Kidney (tissue), 14 donors: ENCODE data around the gene SEMA3A. TPM values are rescaled to one million over a fixed set of nuclear protein-coding genes. Genes with fewer than 3 reads are reported as not detected.

Experiments used
- DNase-seq, 5 donors: peaks; one replicate each; pipeline ENCODE4 v3.0.0-alpha.2; 2013 to 2020
- FAIRE-seq: peaks from 2 replicates; lab custom pipeline; 2012; peaks lifted over from hg19 to GRCh38; lab: Jason Lieb, UNC
- H3K27ac ChIP-seq, 2 donors: one replicate each; pipeline ENCODE4 v1.7.0; 2013; ENCODE audit warnings: low read depth in 2 of 2, low read length in 2 of 2, inconsistent platforms in 1 of 2
- H3K27me3 ChIP-seq: one replicate; pipeline ENCODE4 v1.7.1; 2013; ENCODE audit warnings: low read length, inconsistent platforms; ENCODE audit not compliant: control insufficient read depth, insufficient read depth
- H3K36me3 ChIP-seq, 3 donors: one replicate each; pipeline versions ENCODE4 v1.7.0 to v1.7.1; 2013; ENCODE audit warnings: low read length in 3 of 3, control low read depth in 1 of 3, inconsistent platforms in 1 of 3; ENCODE audit not compliant: insufficient read depth in 3 of 3, control insufficient read depth in 2 of 3
- H3K4me1 ChIP-seq, 3 donors: one replicate each; pipeline versions ENCODE4 v1.7.0 to v1.7.1; 2013; ENCODE audit warnings: low read length in 3 of 3, inconsistent platforms in 1 of 3, low read depth in 1 of 3; ENCODE audit not compliant: control insufficient read depth in 2 of 3, insufficient read depth in 2 of 3
- H3K4me3 ChIP-seq, 3 donors: one replicate each; pipeline versions ENCODE4 v1.7.0 to v1.8.1; 2013; ENCODE audit warnings: low read length in 3 of 3, control low read depth in 1 of 3, inconsistent platforms in 1 of 3
- H3K9ac ChIP-seq, 3 donors: one replicate each; pipeline versions ENCODE4 v1.7.0 to v1.7.1; 2013; ENCODE audit warnings: low read length in 3 of 3, control low read depth in 1 of 3, inconsistent platforms in 1 of 3
- H3K9me3 ChIP-seq, 3 donors: one replicate each; pipeline versions ENCODE4 v1.7.0 to v1.7.1; 2013; ENCODE audit warnings: low read length in 3 of 3, control low read depth in 1 of 3, inconsistent platforms in 1 of 3; ENCODE audit not compliant: control insufficient read depth in 2 of 3, insufficient read depth in 1 of 3
- intact Hi-C: fragments of 100-400 bp; cut with DNase I; formaldehyde crosslinking; loops from one replicate; pipeline ENCODE4 v1.11.1; 2022
- polyA plus RNA-seq: library from polyadenylated mRNA; stranded (reverse); fragments of 350-450 nt; fragmentation: Illumina TruSeq; extraction: RNeasy Lipid Tissue Mini Kit (QIAGEN cat#74804); gene quantifications from one replicate; pipeline ENCODE4 v1.2.3, GENCODE V29; 2014; ENCODE audit warnings: low read depth, low replicate concordance; ENCODE audit not compliant: insufficient read depth
- total RNA-seq: library from RNA; stranded (reverse); fragmentation: NEBNext Ultra II Directional; extraction: Animal tissue kit (Norgen Biotek cat#: 25700); gene quantifications from one replicate; pipeline ENCODE4 v1.2.1, GENCODE V29; 2021
- TF ChIP-seq, protein P1 (sequence below): IDR thresholded peaks from 3 replicates; pipeline ENCODE4 v1.5.1; 2012; ENCODE audit warnings: mild to moderate bottlenecking, moderate library complexity, borderline replicate concordance; ENCODE audit not compliant: insufficient read depth; ENCODE audit errors: extremely low read depth
- donor health status: control.
- donor health status: control.
- donor health status: control.
- donor health status: control.
- donor health status: control.
- donor health status: DM: yes; HTN: yes; CAD: no.
- donor health status: Normal renal cell carcinoma (clear cell type).

SEMA3A gene
- total and polyA plus RNA-seq, 2 donors from 2014 or later = 0.34 to 10.7 TPM

- no peak overlapping the region for H3K4me3 ChIP-seq
- TF ChIP-seq, protein P1, sequence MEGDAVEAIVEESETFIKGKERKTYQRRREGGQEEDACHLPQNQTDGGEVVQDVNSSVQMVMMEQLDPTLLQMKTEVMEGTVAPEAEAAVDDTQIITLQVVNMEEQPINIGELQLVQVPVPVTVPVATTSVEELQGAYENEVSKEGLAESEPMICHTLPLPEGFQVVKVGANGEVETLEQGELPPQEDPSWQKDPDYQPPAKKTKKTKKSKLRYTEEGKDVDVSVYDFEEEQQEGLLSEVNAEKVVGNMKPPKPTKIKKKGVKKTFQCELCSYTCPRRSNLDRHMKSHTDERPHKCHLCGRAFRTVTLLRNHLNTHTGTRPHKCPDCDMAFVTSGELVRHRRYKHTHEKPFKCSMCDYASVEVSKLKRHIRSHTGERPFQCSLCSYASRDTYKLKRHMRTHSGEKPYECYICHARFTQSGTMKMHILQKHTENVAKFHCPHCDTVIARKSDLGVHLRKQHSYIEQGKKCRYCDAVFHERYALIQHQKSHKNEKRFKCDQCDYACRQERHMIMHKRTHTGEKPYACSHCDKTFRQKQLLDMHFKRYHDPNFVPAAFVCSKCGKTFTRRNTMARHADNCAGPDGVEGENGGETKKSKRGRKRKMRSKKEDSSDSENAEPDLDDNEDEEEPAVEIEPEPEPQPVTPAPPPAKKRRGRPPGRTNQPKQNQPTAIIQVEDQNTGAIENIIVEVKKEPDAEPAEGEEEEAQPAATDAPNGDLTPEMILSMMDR = no peak
- intact Hi-C loops = no loop called here
- no peaks in the 10 kb centered on the region for H3K27me3 ChIP-seq
- H3K27ac ChIP-seq = no peak overlapping the region
- no peaks in the 10 kb centered on the region for H3K9me3 ChIP-seq
- H3K36me3 ChIP-seq = no peaks in the 10 kb centered on the region
- DNase-seq (peak in 2 of 5 donors; percentile 2), FAIRE-seq (no peak)
- H3K9ac ChIP-seq = no peak overlapping the region
- no peaks in the 10 kb centered on the region for H3K4me1 ChIP-seq
Observed at GRCh38 chr7:83921271-83921940, 273.2 kb downstream of the SEMA3A start.

DNA sequence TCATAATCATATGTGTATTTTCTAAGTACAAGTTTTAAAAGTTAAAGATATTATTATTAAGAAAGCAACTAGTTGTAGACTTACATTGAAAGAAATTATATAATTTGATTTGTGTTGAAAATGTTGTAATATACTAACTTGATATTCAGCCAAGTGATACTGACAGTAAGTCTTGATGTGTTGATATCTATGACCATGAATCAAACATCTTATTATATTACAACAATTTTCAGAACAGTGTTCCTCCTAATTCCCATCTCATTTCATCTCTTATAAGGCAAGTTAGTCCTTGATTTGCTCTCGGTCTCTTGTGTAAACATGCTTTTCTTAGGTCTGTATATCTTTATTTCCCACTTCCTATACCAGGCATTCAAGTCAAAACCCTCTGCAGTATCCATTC lies 276.4 kb downstream of the SEMA3A start:
- TF ChIP-seq, protein P1 = no peak

GRCh38 chr7:83913174-83913573 lies 281.4 kb downstream of the SEMA3A start:
- H3K4me3 ChIP-seq = no peak overlapping the region
- H3K9me3 ChIP-seq = no peaks in the 10 kb centered on the region
- no peaks in the 10 kb centered on the region for H3K27me3 ChIP-seq
- no peak for DNase-seq
- no peak overlapping the region for H3K9ac ChIP-seq
- H3K36me3 ChIP-seq = no peaks in the 10 kb centered on the region
- FAIRE-seq = no peak
- TF ChIP-seq, protein P1 = no peak
- no peaks in the 10 kb centered on the region for H3K4me1 ChIP-seq
- intact Hi-C loops = no loop called here
- H3K27ac ChIP-seq = no peak overlapping the region

More for the DNA sequence above, 276.4 kb downstream of the SEMA3A start:
- no peak overlapping the region for H3K27ac ChIP-seq
- DNase-seq (no peak), FAIRE-seq (no peak)
- intact Hi-C loops = no loop called here
- no peak overlapping the region for H3K9ac ChIP-seq
- H3K4me3 ChIP-seq = no peak overlapping the region
- no peaks in the 10 kb centered on the region for H3K4me1 ChIP-seq
- H3K9me3 ChIP-seq = no peaks in the 10 kb centered on the region
- H3K36me3 ChIP-seq = no peaks in the 10 kb centered on the region
- no peaks in the 10 kb centered on the region for H3K27me3 ChIP-seq
